ENCODE data around the gene DISC1.
"Not testable (repeated sequence)": the region's sequence is repeated elsewhere in the genome, so short reads cannot be mapped to it uniquely, and the experiment has no call there.

Gene DISC1

GRCh38 chr1:231705806-231706760, 79.5 kb downstream of the DISC1 start:
- no peak for DNase-seq

GRCh38 chr1:231706934-231707333, 80.3 kb downstream of the DISC1 start:
- DNase-seq, result peak; percentile 15

- no peak for DNase-seq
Observed at GRCh38 chr1:231707407-231707806, 80.8 kb downstream of the DISC1 start.

- DNase-seq, result no peak
Observed at GRCh38 chr1:231708394-231708793, 81.8 kb downstream of the DISC1 start.

GRCh38 chr1:231714440-231714839, 87.8 kb downstream of the DISC1 start:
- no peak for DNase-seq

GRCh38 chr1:231715816-231716722, 89.5 kb downstream of the DISC1 start:
- no peak for DNase-seq

GRCh38 chr1:231716879-231717278, 90.3 kb downstream of the DISC1 start:
- no peak for DNase-seq

- no peak for DNase-seq
Observed at GRCh38 chr1:231719485-231720183, 93.0 kb downstream of the DISC1 start.

GRCh38 chr1:231720652-231721325, 94.2 kb downstream of the DISC1 start:
- DNase-seq, result no peak

- DNase-seq, result no peak
Observed at GRCh38 chr1:231721436-231721835, 94.8 kb downstream of the DISC1 start.

- DNase-seq, result no peak
Observed at GRCh38 chr1:231722356-231722755, 95.8 kb downstream of the DISC1 start.

GRCh38 chr1:231723146-231723545, 96.6 kb downstream of the DISC1 start:
- DNase-seq, result no peak

- DNase-seq, result no peak
Observed at GRCh38 chr1:231724041-231724440, 97.5 kb downstream of the DISC1 start.

GRCh38 chr1:231724876-231725647, 98.5 kb downstream of the DISC1 start:
- peak; percentile 43 for DNase-seq

- DNase-seq, result no peak
Observed at GRCh38 chr1:231727171-231727570, 100.6 kb downstream of the DISC1 start.

- not testable (repeated sequence) for DNase-seq
Observed at GRCh38 chr1:231728987-231729386, 102.4 kb downstream of the DISC1 start.

- no peak for DNase-seq
Observed at GRCh38 chr1:231729544-231729943, 103.0 kb downstream of the DISC1 start.

- no peak for DNase-seq
Observed at GRCh38 chr1:231731268-231731667, 104.7 kb downstream of the DISC1 start.

GRCh38 chr1:231733063-231733462, 106.5 kb downstream of the DISC1 start:
- DNase-seq, result no peak

GRCh38 chr1:231733672-231734071, 107.1 kb downstream of the DISC1 start:
- no peak for DNase-seq

GRCh38 chr1:231734417-231734816, 107.8 kb downstream of the DISC1 start:
- no peak for DNase-seq

GRCh38 chr1:231735411-231735810, 108.8 kb downstream of the DISC1 start:
- DNase-seq, result no peak

All from NCI-H1694 (cell line).